HG02885 (cell line): Measurements from ENCODE around the gene LTBP2.
"Not testable (repeated sequence)": the region's sequence is repeated elsewhere in the genome, so short reads cannot be mapped to it uniquely, and the experiment has no call there.

Experiments
- ATAC-seq: cut with Tn5 transposase; IDR thresholded peaks from one replicate; pipeline ENCODE4 v1.9.1; 2021; ENCODE audit warnings: mild to moderate bottlenecking; ENCODE audit not compliant: unreplicated experiment, poor library complexity

The LTBP2 gene

DNA sequence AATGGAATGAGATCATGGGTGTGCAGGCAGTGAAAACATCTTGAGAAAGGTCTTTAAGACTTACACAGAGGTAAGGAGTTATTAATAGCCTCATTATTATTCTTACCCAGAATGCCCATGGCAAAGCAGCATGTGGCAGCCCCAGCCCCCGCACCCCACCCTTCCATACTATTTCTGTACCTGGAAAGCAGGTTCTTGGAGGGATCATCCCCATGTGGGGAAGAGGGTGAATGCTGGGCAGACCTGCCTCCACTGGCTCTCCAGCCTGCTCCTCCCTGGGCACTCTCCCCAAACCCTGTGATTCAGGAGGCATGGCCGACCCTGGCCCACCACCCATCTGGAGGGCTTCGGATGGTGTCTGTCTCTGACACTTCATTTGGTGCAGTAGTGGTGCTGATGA is 147.3 kb downstream of the LTBP2 start:
- no peak for ATAC-seq

DNA sequence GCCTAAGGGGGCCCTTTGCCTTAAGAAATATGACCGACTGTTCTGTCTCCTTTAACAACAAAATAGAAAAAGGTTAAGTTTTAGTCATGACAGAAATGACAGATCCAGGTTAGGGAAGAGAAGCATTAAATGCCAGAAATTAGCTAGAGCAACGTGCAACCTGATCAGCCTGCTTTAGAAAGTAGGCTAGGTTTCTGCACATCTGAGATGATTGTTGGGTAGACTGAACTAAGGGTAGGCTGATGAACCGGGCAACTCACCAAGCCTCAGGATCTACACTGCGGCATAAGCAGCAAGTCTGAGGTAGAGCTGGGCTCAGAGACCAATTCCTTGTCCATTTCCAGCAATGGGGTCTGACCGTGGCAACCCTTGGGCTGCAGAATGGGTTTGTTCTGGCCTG is 148.3 kb downstream of the LTBP2 start:
- no peak for ATAC-seq

DNA sequence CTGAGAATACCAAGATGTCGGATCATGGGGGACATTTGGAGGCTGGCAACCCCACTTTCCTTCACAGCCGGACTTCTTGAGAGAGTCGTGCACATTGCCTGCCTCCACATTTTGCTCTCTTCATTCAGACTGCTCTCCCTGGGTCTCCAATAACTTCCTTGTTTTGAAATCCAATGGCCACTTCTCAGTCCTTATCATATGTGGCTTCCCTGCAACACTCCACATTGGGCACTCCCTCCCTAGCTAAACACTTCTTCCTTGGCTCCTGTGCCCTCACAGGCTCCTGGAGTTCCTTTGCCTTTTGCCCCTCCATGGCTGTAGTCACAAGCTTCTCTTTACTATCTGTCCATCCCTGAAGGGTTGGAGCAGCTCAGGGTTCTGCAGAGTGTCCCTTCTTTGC is 149.0 kb downstream of the LTBP2 start:
- no peak for ATAC-seq

DNA sequence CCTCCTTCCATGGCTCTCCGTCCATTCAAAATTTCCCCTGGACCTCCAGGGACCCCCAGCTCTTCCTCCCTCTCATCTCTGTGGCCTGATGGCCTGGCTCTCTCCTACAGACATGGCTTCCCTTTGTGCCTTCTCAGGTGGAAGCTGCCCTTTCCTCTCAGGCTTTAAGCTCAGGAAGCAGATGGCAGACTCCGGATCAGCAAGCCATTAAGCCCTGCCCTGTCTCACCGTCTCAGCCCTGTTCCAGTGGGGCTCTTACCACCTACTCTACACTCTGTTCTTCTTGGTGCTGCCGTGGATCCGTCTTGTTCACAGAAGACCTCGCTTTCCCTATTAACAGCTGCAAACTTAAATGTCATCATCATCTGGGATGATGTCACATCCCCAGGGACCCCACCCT is 152.1 kb downstream of the LTBP2 start:
- no peak for ATAC-seq

DNA sequence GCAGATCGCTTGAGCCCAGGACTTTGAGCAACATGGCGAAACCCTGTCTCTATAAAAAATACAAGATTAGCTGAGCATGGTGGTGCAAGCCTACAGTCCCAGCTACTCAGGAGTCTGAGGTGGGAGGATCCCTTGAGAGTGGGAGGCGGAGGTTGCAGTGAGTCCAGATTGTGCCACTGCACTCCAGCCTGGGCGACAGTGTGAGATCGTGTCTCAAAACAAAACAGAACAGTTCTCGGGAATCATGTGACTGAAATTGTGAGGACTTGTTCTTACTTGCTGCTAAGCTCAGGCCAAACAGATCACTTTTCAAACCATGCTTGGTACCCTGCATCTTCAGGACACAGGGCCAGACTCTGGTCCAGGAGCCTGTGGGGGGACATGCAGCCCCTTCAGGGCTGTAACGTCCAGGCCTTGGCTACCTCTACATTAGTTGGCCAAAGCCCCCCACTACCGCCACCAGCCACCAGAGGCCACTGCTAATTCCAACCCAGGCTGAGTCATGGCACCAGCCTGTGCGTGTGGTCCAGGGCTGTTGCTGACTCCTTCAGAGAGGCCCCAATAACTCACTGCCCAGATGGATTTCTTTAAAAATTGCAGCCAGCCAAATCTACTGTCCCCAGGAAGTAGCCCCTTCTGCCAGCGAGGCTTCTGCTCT is 152.6 kb downstream of the LTBP2 start:
- peak; percentile 57 for ATAC-seq

DNA sequence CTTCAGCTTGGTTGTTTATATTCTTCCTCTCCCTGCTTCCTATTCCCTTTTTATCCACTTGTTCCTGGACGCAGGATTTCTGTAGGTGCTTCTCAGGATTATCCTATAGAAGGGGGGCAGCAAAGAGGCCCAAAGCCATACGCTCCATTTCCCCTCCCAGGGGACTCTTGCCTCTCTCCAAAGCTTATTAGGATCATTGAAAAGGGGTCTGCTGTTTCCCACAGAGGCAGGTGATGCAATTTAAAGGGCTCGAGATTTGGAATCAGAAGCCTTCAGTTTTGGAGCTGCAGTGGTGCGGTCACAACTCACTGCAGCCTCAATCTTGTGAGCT is 154.5 kb downstream of the LTBP2 start:
- no peak for ATAC-seq

DNA sequence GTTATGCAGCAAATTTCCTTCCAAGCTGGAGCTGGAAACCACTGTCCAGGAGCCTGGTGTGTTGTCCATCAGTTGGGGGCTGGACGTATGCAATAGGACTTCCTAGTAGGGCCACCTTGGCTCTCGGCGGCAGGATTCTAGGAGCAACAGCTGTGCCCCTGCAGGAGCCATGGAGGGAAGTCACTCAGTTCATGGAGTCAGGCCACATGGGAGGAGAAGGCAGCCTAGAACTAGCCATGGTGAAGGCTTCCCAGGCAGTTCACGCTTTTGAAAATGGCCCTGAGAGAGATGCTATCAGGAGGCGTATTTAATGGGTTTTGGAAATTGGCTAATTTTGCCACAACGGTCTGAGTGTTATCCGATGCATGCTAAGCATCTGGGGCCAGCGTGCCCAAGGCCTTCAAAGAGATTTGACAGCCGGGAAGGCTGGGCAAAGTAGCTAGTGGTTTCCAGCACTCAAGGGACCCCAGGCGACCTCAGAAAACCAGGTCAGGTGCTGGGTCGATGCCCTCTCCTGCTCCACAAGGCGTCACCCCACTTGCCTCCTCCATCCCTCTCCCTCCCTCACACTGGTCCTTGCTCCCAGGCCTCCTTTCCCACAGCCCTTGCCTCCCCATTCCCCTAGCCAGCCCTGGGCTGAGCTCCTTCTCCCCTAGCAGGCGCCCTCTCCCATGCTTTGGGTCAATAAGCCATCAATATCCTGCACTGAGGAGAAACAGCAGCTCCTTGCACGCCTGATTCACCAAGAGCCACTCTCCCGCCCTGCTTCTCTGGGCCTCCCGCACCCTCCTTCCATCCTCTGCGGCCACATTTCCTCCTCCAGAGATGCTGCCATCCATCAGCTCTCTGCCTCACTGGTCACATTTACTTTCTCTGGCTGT is 155.1 kb downstream of the LTBP2 start:
- no peak for ATAC-seq

DNA sequence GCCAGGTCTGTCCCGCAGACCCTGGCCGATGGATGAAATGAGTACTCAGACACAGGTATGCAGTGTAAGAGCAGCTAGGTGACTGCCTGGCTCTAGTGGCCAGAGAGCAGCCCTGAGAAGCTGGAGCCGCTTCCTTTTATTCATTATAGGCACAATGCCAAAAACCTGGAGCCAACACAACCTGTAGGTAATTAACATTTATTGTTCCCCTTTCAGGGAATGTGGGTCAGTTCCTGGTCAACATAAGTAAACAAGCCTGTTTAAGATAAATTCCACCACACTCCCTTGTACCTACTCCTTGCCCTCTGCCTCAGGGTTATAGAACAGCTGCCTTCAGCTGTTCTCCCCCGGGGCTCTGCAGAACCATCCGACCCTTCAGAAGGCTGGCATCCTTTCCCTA is 157.6 kb downstream of the LTBP2 start:
- not testable (repeated sequence) for ATAC-seq
